GM21515 (cell line): ENCODE results near the gene CHST4.
"Not testable (repeated sequence)": the region's sequence is repeated elsewhere in the genome, so short reads cannot be mapped to it uniquely, and the experiment has no call there.

ENCODE experiments used
- ATAC-seq: cut with Tn5 transposase; IDR thresholded peaks from one replicate; pipeline ENCODE4 v1.9.1; 2021; ENCODE audit not compliant: unreplicated experiment

CHST4 gene

DNA sequence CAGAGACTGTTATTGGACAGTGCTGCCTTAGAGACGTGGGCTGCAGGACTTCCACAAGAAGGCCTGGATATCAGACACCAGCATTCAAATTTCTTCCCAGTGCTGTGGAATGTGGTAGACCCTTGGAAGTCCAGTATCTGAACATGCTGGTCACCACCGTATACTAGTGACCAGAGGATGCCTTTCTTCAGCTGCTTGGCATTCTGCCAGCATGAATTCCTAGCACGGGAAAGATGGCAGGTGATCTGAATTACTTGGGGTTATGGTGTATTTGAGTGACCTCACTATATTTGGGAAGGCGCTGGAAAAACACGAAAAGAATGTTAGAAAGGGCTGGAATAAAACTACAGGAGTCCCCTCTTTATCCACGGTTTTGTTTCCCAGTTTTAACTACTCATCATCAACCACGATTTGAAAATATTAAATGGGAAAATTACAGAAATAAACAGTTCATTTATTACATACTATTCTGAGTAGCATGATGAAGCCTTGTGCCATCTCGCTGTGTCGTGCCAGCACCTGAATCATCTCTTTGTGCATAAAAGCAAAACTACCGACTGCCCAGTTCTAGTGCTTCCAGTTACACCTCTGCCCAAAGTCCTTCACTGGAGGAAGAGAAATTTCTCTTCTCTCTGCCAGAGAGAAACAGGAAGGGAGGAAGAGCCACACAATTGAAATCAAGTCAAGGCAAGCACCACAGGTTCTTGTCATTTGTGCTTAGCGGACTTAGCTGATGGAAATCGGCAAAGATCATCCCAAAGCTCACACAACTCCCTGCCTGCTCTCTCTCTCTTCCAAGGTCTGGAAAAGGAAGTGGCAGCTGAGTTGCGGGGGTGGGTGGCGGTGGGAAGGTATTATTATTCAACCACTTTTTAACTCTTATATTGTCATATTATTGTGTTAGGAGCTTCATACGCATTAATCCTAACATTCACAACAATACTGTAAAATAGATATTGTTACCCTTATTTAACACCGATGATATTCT is 1.4 kb upstream of the CHST4 start:
- ATAC-seq = no peak

DNA sequence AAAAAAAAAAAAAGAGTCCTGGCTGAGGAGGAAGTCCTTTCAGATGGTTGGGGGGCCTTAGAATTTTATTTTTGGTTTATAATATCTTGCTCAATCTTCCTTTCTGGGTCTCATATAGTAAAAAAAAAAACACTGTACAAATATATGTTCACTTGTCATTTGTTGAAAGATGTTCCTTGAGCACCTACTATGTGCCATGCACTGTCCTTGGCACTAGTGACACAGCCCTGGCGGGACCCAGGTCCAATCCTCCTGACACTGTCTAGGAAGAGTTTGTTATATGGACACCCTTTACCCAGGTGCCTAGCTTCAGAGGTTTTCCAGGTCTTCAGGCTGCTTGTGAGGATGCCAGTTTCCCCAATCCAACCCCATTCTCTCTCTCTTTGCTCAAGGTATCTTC is 2.0 kb downstream of the CHST4 start:
- no peak for ATAC-seq

DNA sequence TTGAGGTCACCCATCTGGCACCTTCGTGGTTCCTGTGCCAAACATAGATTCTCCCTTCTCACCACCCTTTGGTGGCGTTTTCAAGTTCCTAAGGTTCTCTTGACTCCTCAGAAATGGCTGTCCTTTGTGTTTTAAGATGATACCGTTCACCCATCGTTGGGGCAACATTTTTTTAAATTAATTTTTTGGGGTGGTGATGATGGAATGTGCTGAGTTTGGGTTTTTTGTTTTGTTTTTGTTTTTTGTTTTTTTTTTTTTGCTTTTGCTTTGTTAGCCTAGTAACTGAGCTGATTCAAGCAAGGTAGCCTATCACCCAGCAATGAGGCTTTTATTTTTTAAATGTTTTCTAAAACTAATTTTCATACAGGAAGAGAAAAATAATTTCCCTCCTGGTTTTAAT is 2.6 kb downstream of the CHST4 start:
- no peak for ATAC-seq

DNA sequence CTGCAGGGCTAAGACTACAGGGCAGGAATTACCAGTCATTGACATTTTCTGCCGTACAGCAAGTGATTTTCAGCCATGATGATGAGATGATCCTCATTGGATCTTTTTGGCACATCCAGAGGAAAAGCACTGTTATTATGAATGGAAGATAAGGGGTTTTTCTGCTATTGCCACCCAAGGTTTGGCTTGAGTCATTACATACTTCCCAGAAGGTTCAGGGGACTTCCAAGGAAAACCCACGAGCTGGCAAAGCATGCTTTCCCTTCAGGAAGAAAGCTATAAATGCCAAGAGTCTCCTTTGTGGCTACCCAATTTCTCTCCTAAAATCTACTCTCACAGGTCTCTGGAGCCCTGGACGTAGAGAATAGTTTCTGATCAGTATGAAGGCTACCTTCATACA is 6.1 kb downstream of the CHST4 start:
- ATAC-seq = no peak

DNA sequence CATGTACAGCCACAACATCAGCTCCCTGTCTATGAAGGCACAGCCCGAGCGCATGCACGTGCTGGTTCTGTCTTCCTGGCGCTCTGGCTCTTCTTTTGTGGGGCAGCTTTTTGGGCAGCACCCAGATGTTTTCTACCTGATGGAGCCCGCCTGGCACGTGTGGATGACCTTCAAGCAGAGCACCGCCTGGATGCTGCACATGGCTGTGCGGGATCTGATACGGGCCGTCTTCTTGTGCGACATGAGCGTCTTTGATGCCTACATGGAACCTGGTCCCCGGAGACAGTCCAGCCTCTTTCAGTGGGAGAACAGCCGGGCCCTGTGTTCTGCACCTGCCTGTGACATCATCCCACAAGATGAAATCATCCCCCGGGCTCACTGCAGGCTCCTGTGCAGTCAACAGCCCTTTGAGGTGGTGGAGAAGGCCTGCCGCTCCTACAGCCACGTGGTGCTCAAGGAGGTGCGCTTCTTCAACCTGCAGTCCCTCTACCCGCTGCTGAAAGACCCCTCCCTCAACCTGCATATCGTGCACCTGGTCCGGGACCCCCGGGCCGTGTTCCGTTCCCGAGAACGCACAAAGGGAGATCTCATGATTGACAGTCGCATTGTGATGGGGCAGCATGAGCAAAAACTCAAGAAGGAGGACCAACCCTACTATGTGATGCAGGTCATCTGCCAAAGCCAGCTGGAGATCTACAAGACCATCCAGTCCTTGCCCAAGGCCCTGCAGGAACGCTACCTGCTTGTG is 10.7 kb downstream of the CHST4 start:
- no peak for ATAC-seq

DNA sequence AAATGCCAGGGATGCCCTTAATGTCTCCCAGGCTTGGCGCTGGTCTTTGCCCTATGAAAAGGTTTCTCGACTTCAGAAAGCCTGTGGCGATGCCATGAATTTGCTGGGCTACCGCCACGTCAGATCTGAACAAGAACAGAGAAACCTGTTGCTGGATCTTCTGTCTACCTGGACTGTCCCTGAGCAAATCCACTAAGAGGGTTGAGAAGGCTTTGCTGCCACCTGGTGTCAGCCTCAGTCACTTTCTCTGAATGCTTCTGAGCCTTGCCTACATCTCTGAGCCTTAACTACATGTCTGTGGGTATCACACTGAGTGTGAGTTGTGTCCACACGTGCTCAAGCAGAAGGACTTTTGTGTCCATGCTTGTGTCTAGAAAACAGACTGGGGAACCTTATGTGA is 11.4 kb downstream of the CHST4 start:
- ATAC-seq = peak; percentile 58

DNA sequence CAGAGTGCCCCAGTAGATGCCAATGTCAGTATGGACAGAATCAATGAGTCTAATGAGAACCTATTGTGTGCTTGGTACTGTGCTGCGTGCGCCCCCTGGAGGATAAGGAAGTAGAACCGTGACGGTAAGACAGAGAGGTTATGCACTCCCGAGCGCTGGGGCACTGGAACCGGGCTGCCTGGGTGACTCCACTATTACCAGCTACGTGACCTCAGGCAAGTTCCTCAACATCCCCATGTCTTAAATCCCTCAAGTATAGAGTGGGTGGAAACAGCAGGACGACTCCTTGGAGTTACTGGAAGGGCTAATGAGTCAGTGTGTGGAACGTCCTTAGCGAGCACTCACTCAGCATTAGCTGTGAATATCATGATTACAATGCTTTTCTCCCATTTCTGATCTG is 16.2 kb downstream of the CHST4 start:
- no peak for ATAC-seq

DNA sequence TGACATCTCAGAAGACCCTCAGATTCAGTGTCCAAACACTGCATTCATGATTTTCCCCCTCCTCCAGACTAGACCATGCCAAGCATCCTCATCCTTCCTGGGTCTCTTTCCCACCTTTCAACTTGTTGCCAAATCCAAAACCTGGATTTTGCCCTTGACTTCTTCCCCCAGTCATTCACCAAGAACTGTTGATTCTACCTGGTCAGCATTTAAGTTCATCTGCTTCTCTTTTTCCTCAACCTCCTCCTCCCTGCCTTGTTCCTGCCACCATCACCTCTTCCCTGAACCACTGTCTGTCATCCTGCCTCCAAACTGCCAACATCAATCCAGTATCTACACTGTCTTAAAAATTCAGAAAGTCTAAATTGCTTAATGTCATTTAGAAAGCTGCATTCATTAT is 20.9 kb downstream of the CHST4 start:
- ATAC-seq = no peak

DNA sequence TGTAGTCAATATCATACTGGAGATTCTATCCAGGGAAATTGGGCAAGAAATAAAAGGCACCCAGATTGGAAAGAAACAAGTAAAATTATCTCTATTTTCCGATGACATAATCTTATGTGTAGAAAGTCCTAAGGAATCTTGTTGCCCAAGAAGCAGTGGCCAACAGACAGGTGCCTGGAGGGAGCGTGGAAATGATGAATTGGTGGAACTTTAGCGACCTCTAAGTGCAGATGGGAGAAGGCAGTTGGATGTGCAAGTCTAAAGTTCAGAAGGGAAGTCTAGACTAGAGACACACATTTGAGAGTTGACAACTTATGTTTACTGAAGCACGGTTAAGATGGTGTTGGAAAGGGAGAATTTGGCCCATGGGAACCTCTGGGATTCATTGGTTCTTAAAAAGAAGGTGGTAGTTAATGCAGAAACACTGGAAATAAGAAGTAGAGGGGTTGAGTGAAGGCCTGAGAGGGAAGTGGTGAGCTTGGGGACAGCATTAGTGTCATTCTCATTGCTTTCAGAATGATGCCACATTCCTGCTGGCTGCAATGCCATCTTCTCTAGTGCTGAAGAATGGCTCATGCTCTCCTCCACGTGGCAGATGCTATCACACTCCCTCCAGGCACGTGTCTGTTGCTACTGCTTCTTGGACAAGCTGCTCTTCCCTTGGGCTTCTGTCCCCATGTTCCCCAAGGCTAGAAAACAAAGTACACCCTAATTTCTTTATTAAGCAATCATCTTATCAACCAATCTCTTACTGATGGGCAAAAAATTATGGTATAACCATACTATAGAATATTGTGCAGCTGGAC is 26.7 kb downstream of the CHST4 start:
- ATAC-seq = no peak

DNA sequence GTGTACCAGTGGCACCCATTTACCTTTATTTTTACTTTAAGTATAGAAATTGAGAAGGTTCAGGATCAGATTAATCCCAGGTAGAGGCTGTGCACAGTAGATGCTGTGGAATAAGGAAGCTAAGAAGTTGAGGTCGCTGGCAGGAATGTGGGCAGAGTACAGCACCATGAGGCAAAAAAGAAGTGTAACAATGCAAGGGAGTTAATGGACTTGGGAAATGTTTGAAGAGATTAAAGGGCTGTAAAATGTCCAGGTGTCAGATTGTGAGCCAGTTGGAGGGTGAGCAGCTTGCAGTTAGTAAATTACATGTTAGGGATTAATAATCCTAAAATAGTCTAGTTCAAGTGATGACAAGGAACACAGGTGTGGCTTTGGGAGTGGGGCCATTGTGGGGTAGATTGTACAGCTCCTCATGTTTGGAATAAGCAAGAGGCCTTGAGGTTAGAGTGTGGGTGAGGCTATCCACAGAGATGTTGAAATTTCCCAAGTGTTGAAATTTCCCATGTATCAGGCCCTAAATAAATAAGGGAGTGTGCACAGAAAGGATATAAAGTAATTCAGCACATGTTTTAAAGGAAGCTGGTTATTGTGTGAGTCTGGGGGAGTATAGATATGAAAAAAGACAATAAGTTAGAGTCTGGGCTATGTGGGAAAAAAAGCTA is 29.1 kb downstream of the CHST4 start:
- ATAC-seq = no peak

DNA sequence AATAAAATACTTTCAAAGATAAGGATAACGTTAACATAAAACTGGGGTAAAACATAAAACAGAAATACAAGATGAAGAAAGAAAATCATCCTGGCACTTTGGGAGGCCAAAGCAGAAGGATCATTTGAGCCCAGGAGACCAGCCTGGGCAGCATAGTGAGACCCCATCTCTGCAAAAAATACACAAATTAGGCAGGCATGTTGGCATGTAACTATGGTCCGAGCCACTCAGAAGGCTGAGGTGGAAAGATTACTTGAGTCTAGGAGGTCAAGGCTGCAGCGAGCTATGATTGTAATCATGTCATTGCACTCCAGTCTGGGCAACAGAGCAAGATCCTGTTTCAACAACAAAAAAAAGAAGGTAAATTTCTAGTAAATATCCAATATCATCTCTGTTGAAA is 31.1 kb downstream of the CHST4 start:
- no peak for ATAC-seq

DNA sequence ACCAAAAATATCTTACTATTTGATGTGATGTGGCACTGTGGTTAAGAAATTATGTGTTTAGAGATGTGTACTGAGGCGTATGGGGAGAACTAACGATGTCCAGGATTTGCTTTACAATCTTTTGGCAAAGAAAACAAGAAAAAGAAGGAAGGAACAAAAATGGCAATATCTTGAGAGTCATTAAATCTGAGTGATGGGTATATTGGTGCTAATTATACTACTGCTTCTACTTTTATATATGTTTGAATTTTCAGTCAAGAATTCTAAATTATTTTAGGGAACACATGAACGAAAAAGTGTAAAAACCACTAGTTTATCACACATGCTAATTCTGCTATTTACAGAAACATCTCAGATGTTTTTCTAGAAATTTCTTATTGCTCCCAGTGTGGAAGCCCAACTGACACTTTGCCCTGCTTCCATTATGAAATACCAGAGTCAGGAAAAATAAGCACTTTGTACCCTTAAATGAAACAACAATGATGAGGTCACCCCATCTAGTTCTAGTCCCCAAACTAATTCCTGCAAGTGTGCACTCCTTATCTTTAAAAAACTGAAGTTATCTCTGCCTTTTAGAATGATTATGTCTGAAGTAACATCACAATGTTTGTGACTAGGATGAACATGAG is 31.8 kb downstream of the CHST4 start:
- ATAC-seq = no peak

DNA sequence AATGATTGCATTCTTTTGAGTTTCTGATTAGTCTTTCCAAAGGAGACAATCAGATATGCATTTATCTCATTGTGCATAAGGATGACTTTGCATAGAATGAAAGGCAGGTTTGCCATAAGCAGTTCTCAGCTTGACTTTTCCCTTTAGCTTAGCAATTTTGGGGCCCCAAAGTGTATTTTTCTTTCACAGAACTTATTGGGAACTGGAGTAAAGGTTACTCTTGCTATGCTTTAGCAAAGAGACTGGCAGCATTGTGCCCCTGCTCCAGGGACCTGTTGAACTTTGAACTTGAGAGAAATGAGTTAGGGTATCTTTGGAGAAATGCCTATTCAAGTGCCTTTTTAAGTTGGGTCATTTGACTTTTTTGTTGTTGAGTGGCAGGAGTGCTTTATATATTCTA is 33.6 kb downstream of the CHST4 start:
- no peak for ATAC-seq

DNA sequence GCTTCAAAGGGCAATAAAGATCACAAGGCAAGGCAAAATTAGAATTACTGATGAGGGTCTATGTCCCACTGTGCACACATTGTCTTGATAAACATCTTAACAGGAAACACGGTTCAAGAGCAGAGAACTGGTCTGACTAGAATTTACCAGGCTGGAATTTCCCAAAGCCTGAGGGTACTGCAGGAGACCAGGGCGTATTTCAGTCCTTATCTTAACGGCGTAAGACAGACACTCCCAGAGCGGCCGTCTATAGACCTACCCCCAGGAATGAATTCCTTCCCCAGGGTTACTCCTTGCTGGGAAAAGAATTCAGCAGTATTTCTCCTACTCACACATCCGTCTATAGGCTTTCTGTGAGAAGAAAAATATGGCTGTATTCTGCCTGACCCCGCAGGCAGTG is 35.7 kb downstream of the CHST4 start:
- ATAC-seq = not testable (repeated sequence)

DNA sequence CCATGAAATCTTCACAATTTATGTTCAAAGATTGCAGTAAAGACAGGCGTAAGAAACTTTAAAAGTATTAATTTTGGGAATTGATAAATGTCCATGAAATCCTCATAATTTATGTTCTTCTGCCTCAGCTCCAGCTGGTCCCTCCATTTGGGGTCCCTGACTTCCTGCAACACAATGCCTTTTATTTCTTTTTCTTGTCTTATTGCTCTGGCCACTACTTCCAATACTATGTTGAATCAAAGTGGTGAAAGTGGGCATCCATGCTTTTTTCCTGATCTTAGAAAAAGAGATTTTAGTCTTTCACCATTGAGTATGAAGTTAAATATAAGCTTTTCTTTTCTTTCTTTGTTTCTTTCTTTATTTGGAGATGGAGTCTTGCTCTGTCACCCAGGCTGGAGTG is 36.3 kb downstream of the CHST4 start:
- no peak for ATAC-seq

DNA sequence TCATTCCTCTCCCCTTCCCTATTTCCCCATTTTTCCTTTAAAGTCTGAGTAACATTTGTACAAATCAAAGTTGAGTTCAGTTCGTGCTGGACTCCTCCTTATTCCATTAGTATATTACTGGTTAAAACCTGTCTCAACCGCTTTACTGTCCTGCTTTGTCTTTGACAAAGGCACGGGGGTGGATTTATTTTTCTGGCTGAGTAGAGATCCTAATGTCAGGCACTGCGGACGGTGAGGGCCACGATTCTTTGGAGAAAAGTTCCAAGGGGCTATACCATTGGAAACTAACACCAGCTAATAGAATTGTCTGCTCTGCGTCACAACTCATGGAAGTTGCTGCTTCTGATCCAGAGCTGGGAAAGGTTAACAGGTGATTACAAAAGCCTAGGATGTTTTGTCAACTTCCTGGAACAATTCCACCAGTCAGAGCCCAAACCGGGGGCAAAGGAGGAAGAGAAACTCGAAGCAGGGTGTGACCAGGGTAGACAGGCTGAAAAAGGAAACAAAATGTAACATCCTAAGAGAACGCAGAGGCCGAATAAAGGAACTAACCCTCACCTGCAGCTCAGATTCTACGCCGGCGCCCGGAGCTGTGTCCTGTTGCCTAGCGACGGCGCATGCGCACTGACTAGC is 38.2 kb downstream of the CHST4 start:
- ATAC-seq = peak; percentile 83

DNA sequence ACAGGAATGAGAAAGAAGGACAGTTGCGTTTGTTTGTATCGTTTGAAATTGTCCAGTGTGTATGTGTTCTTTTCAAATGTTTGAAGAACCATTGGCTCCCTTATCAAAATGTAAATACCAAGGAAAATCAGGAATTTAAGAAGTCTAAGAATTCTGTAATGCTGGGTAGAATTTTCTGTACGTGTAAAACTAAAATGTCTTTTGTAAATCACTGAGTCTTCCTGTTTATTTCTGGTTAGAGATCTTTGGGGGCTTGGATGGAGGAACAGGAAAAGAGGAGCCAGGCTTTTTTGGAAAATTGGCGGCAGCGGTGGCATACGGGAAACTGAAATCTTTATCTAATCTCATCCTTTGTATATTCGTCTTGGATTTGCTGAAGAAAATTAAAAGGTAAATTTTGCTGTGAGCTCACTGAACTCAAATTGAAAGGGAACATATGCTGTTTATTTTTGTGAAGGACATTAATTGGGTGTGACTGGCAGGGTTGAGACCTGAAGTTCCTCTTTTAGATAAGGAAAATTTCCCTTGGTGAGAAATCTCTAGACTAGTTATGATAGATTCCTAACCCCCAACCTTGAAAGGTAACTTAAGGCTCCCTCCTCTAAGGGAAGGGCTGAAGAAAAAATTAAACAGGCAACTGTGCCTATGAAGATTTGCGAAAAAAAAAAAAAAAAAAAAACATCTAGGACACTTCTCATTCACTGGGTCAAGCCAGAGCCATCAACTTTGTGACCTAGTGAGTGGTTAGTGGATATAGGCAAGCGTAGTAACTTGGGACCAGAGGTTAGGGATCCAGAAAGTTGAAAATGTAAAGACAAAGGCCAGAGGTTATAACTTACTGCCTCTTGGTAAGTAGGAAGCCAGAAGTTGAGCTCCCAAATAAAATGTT is 39.8 kb downstream of the CHST4 start:
- no peak for ATAC-seq

DNA sequence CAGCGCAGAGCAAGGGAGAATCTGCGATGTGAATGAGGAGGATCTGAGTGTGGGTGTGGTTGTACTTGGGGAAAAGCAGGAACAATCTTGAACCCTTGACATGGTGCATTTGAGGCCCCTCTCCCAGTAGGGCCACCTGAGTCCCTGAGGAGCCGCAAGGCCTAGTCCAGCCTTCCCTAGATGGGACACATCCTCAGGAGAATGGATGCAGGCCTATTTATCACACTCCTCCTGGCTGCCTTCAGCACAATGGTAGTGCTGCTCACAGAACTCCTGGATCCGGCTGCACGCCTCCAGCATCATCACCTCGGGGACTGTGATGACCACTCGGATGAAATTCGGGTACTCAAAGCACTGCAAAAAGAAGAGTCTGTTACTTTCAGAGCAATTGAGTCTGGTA is 41.7 kb downstream of the CHST4 start:
- no peak for ATAC-seq

DNA sequence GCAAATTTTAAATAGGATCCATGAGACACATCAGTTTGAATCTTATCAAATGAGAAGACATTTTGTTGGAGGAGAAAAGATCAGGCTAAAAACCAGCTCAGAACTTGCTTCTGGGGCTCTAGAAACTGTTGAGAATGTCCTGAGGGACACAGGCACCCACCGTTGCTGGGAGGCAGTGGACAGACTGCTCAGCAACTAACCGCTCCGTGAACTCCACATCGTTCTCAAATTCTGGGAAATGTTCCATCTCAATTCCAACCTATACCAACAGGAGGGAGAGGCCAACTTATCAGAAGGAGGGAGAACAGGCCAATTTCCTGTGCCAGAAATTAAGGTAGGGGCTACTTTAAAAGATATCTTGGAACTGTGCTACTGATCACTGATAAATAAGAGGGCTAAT is 42.3 kb downstream of the CHST4 start:
- no peak for ATAC-seq
